Nephron progenitor cell (in vitro differentiated cells): ENCODE measurements around the gene EDN1.
A peak's percentile ranks its signal among the peaks of the same experiment; 100 is the strongest.

Experiments
- DNase-seq: peaks from one replicate; pipeline ENCODE4 v3.0.0; 2021
- H3K27ac Mint-ChIP-seq: 2 replicates; pipeline ENCODE4 v1.8.0; 2021; ENCODE audit warnings: mild to moderate bottlenecking, moderate library complexity, mixed read lengths
- H3K27me3 Mint-ChIP-seq: 2 replicates; pipeline ENCODE4 v1.8.0; 2021; ENCODE audit warnings: mild to moderate bottlenecking, low read depth, mixed read lengths; ENCODE audit not compliant: poor library complexity
- H3K36me3 Mint-ChIP-seq: 2 replicates; pipeline ENCODE4 v1.8.0; 2021; ENCODE audit warnings: low read depth, mixed read lengths
- H3K4me1 Mint-ChIP-seq: 2 replicates; pipeline ENCODE4 v1.8.0; 2021; ENCODE audit warnings: mixed read lengths
- H3K4me3 Mint-ChIP-seq: 2 replicates; pipeline ENCODE4 v1.8.0; 2021; ENCODE audit warnings: mild to moderate bottlenecking, moderate library complexity, mixed read lengths
- H3K9me3 Mint-ChIP-seq: 2 replicates; pipeline ENCODE4 v1.8.0; 2021; ENCODE audit warnings: mild to moderate bottlenecking, moderate library complexity, mixed read lengths
- CTCF ChIP-seq: fragments of 200-600 bp; sonication (generic); IDR thresholded peaks from 2 replicates; pipeline ENCODE4 v1.5.0; 2021; ENCODE audit warnings: antibody characterized with exemption

The EDN1 gene

GRCh38 chr6:12312736-12313135, 22.6 kb downstream of the EDN1 start:
- Mint-ChIP-seq H3K9me3 (peaks cover 9% of the 10 kb centered on the region), H3K4me1 (no peaks in the 10 kb centered on the region), H3K36me3 (no peaks in the 10 kb centered on the region), H3K27ac (no peak overlapping the region), H3K4me3 (no peak overlapping the region), H3K27me3 (peaks cover 5% of the 10 kb centered on the region)
- DNase-seq, result no peak
- no peak for TF ChIP-seq CTCF

GRCh38 chr6:12313306-12313991, 23.3 kb downstream of the EDN1 start:
- H3K36me3 Mint-ChIP-seq, result peaks cover 2% of the 10 kb centered on the region
- TF ChIP-seq CTCF, result no peak
- no peak overlapping the region for H3K4me3 Mint-ChIP-seq
- H3K4me1 Mint-ChIP-seq, result no peaks in the 10 kb centered on the region
- peaks cover 5% of the 10 kb centered on the region for H3K27me3 Mint-ChIP-seq
- no peak for DNase-seq
- peak overlapping the region; percentile 91 for H3K27ac Mint-ChIP-seq
- peaks cover 12% of the 10 kb centered on the region for H3K9me3 Mint-ChIP-seq

GRCh38 chr6:12313992-12314589, 23.9 kb downstream of the EDN1 start:
- peaks cover 19% of the 10 kb centered on the region for H3K9me3 Mint-ChIP-seq
- H3K4me1 Mint-ChIP-seq, result no peaks in the 10 kb centered on the region
- H3K4me3 Mint-ChIP-seq, result no peak overlapping the region
- peaks cover 5% of the 10 kb centered on the region for H3K27me3 Mint-ChIP-seq
- DNase-seq, result no peak
- H3K27ac Mint-ChIP-seq, result no peak overlapping the region
- TF ChIP-seq CTCF, result no peak
- H3K36me3 Mint-ChIP-seq, result peaks cover 8% of the 10 kb centered on the region

GRCh38 chr6:12314751-12315150, 24.6 kb downstream of the EDN1 start:
- Mint-ChIP-seq H3K36me3 (peaks cover 9% of the 10 kb centered on the region), H3K9me3 (peaks cover 25% of the 10 kb centered on the region)
- no peak for TF ChIP-seq CTCF

GRCh38 chr6:12315292-12316081, 25.3 kb downstream of the EDN1 start:
- Mint-ChIP-seq H3K27me3 (peaks cover 6% of the 10 kb centered on the region), H3K4me3 (no peak overlapping the region), H3K36me3 (peaks cover 9% of the 10 kb centered on the region), H3K4me1 (no peaks in the 10 kb centered on the region), H3K9me3 (peaks cover 31% of the 10 kb centered on the region), H3K27ac (no peak overlapping the region)
- no peak for TF ChIP-seq CTCF
- no peak for DNase-seq

More at GRCh38 chr6:12314751-12315150, 24.6 kb downstream of the EDN1 start:
- H3K27ac Mint-ChIP-seq, result no peak overlapping the region
- no peak overlapping the region for H3K4me3 Mint-ChIP-seq
- DNase-seq, result no peak
- no peaks in the 10 kb centered on the region for H3K4me1 Mint-ChIP-seq
- peaks cover 5% of the 10 kb centered on the region for H3K27me3 Mint-ChIP-seq
